ENCODE data around the gene ETV3. TPM values are rescaled to one million over a fixed set of nuclear protein-coding genes. Genes with fewer than 3 reads are reported as not detected.
A peak's percentile ranks its signal among the peaks of the same experiment; 100 is the strongest.

ETV3 gene
- total RNA-seq, 1 experiment from 2014 or later, result 26.2 TPM

GRCh38 chr1:157132616-157133167, 5.5 kb downstream of the ETV3 start:
- H3K4me1 ChIP-seq (replicated peaks; ENCODE audit: insufficient read depth), result peaks cover 59% of the 10 kb centered on the region
- no peak overlapping the region for H3K4me3 ChIP-seq
- H3K27ac ChIP-seq, result peak overlapping the region; percentile 90
- no peaks in the 10 kb centered on the region for H3K9me3 ChIP-seq (ENCODE audit: insufficient read depth, low read depth)
- H3K79me2 ChIP-seq (ENCODE audit: low read depth), result peaks cover 70% of the 10 kb centered on the region
- peaks cover 11% of the 10 kb centered on the region; the same call in 1 of the 2 replicates for H4K20me1 ChIP-seq (ENCODE audit: insufficient read depth)
- peaks cover 64% of the 10 kb centered on the region for H3K36me3 ChIP-seq (ENCODE audit: low read depth)
- H2AFZ ChIP-seq, result no peak overlapping the region
- CTCF ChIA-PET, result interaction anchor here (0.7 to 1.0 kb wide), 2 partner anchors 24 to 1070 kb away, joined by 4 to 8 read pairs; no protein-coding TSS in a partner anchor
- peaks cover 51% of the 10 kb centered on the region for H3F3A ChIP-seq (ENCODE audit: insufficient read depth, low read depth)
- TF ChIP-seq CTCF (conservative IDR thresholded peaks at IDR 0.05) (no peak), EZH2 (IDR thresholded peaks at IDR 0.05; ENCODE audit: low read depth) (no peak)
- no TSS peak for BruUV-seq (replicated peaks)
- no peaks in the 10 kb centered on the region for H3K9me2 ChIP-seq (ENCODE audit: insufficient read depth)
- H3K4me2 ChIP-seq, result peak overlapping the region; percentile 68
- H3K27me3 ChIP-seq (ENCODE audit: insufficient read depth, low read depth), result no peaks in the 10 kb centered on the region
- intact Hi-C loops (cut with micrococcal nuclease; ENCODE audit: unreplicated experiment), result loop anchor here (2.0 to 10.0 kb wide), 2 partner anchors 22 to 438 kb away; no protein-coding TSS in a partner anchor
- DNase-seq, result peak; percentile 42 to 97
- POLR2A ChIA-PET (ENCODE audit: unreplicated experiment), result no interaction called here

- Histone ChIP-seq H3F3A (ENCODE audit: insufficient read depth, low read depth) (peaks cover 51% of the 10 kb centered on the region), H4K20me1 (ENCODE audit: insufficient read depth) (peaks cover 10% of the 10 kb centered on the region; the same call in 1 of the 2 replicates), H3K9me3 (ENCODE audit: insufficient read depth, low read depth) (no peaks in the 10 kb centered on the region), H3K9me2 (ENCODE audit: insufficient read depth) (no peaks in the 10 kb centered on the region), H3K27me3 (ENCODE audit: insufficient read depth, low read depth) (no peaks in the 10 kb centered on the region), H3K4me2 (peak overlapping the region; percentile 68), H3K79me2 (ENCODE audit: low read depth) (peaks cover 64% of the 10 kb centered on the region), H3K27ac (peak overlapping the region; percentile 90), H3K4me3 (no peak overlapping the region), H2AFZ (no peak overlapping the region), H3K4me1 (replicated peaks; ENCODE audit: insufficient read depth) (peaks cover 59% of the 10 kb centered on the region), H3K36me3 (ENCODE audit: low read depth) (peaks cover 68% of the 10 kb centered on the region)
- CTCF ChIA-PET, result interaction anchor here (1.0 kb wide), 1 partner anchor 24 kb away, joined by 8 read pairs; no protein-coding TSS in a partner anchor
- no TSS peak for BruUV-seq (replicated peaks)
- TF ChIP-seq CTCF (conservative IDR thresholded peaks at IDR 0.05), result no peak
- no peak for TF ChIP-seq EZH2 (IDR thresholded peaks at IDR 0.05; ENCODE audit: low read depth)
- intact Hi-C loops (cut with micrococcal nuclease; ENCODE audit: unreplicated experiment), result loop anchor here (2.0 to 10.0 kb wide), 2 partner anchors 23 to 437 kb away; no protein-coding TSS in a partner anchor
- peak; percentile 40 to 80 for DNase-seq
- POLR2A ChIA-PET (ENCODE audit: unreplicated experiment), result no interaction called here
Measured at GRCh38 chr1:157132111-157132510, 6.1 kb downstream of the ETV3 start.

- ChIA-PET POLR2A (ENCODE audit: unreplicated experiment) (no interaction called here), CTCF (no interaction called here)
- TF ChIP-seq CTCF (conservative IDR thresholded peaks at IDR 0.05) (no peak), EZH2 (IDR thresholded peaks at IDR 0.05; ENCODE audit: low read depth) (no peak)
- H3K27me3 ChIP-seq (ENCODE audit: insufficient read depth, low read depth), result no peaks in the 10 kb centered on the region
- peaks cover 51% of the 10 kb centered on the region for H3F3A ChIP-seq (ENCODE audit: insufficient read depth, low read depth)
- H3K4me3 ChIP-seq, result no peak overlapping the region
- intact Hi-C loops (cut with micrococcal nuclease; ENCODE audit: unreplicated experiment), result loop anchor here (10.0 kb wide), 1 partner anchor 436 kb away; no protein-coding TSS in a partner anchor
- no peaks in the 10 kb centered on the region for H3K9me3 ChIP-seq (ENCODE audit: insufficient read depth, low read depth)
- peaks cover 50% of the 10 kb centered on the region for H3K4me1 ChIP-seq (replicated peaks; ENCODE audit: insufficient read depth)
- peak overlapping the region; percentile 90 for H3K27ac ChIP-seq
- BruUV-seq (replicated peaks), result no TSS peak
- no peak overlapping the region for H2AFZ ChIP-seq
- no peaks in the 10 kb centered on the region for H3K9me2 ChIP-seq (ENCODE audit: insufficient read depth)
- DNase-seq, result no peak
- H3K36me3 ChIP-seq (ENCODE audit: low read depth), result peaks cover 73% of the 10 kb centered on the region
- peak overlapping the region; percentile 68 for H3K4me2 ChIP-seq
- H3K79me2 ChIP-seq (ENCODE audit: low read depth), result peaks cover 56% of the 10 kb centered on the region
- H4K20me1 ChIP-seq (ENCODE audit: insufficient read depth), result peaks cover 1% of the 10 kb centered on the region; the same call in 1 of the 2 replicates
Measured at GRCh38 chr1:157131281-157131680, 6.9 kb downstream of the ETV3 start.
